HG03457 (cell line): ENCODE results near the gene TRIM41.
"Not testable (repeated sequence)": the region's sequence is repeated elsewhere in the genome, so short reads cannot be mapped to it uniquely, and the experiment has no call there.

ENCODE experiments used
- ATAC-seq: cut with Tn5 transposase; IDR thresholded peaks from one replicate; pipeline ENCODE4 v1.9.1; 2021; ENCODE audit warnings: moderate number of reproducible peaks; ENCODE audit not compliant: unreplicated experiment

TRIM41 gene

GRCh38 chr5:181248277-181248676 is 25.2 kb downstream of the TRIM41 start:
- no peak for ATAC-seq

- no peak for ATAC-seq
These were observed 32.2 kb downstream of the TRIM41 start for GRCh38 chr5:181255276-181255675.

GRCh38 chr5:181255836-181256578 is 32.9 kb downstream of the TRIM41 start:
- ATAC-seq = no peak

GRCh38 chr5:181258576-181258975 is 35.5 kb downstream of the TRIM41 start:
- no peak for ATAC-seq

GRCh38 chr5:181259283-181259682 is 36.2 kb downstream of the TRIM41 start:
- ATAC-seq = no peak

- no peak for ATAC-seq
These were observed 37.1 kb downstream of the TRIM41 start for GRCh38 chr5:181259974-181260719.

GRCh38 chr5:181260720-181261319 is 37.7 kb downstream of the TRIM41 start, which contains the start of gene TRIM52:
Gene TRIM52, minus strand, starts transcription at chr5:181261143. Its CDS starts 330 bp downstream, at chr5:181260813.
- ATAC-seq = peak; percentile 81

- peak; percentile 42 for ATAC-seq
These were observed 38.4 kb downstream of the TRIM41 start for GRCh38 chr5:181261320-181262049.

- ATAC-seq = no peak
These were observed 40.6 kb downstream of the TRIM41 start for GRCh38 chr5:181263633-181264032.

- no peak for ATAC-seq
These were observed 42.1 kb downstream of the TRIM41 start for GRCh38 chr5:181265092-181265671.

- not testable (repeated sequence) for ATAC-seq
These were observed 44.3 kb downstream of the TRIM41 start for GRCh38 chr5:181267291-181267904.

- not testable (repeated sequence) for ATAC-seq
These were observed 44.8 kb downstream of the TRIM41 start for GRCh38 chr5:181267907-181268306.

GRCh38 chr5:181271081-181271480 is 48.0 kb downstream of the TRIM41 start:
- ATAC-seq = no peak

GRCh38 chr5:181273433-181273744 is 50.3 kb downstream of the TRIM41 start:
- not testable (repeated sequence) for ATAC-seq

- no peak for ATAC-seq
These were observed 57.2 kb downstream of the TRIM41 start for GRCh38 chr5:181280251-181280762.

- no peak for ATAC-seq
These were observed 58.2 kb downstream of the TRIM41 start for GRCh38 chr5:181281077-181281983.

- no peak for ATAC-seq
These were observed 58.9 kb downstream of the TRIM41 start for GRCh38 chr5:181281984-181282316.

GRCh38 chr5:181282415-181282814 is 59.3 kb downstream of the TRIM41 start:
- not testable (repeated sequence) for ATAC-seq

GRCh38 chr5:181282874-181283273 is 59.8 kb downstream of the TRIM41 start:
- no peak for ATAC-seq
